22Rv1 (cell line): Measurements from ENCODE around the gene NETO2.

Source experiments
- CTCF ChIP-seq: fragments of 450-650 bp; IDR thresholded peaks from 2 replicates; pipeline ENCODE4 v1.5.1; 2017; ENCODE audit warnings: mild to moderate bottlenecking
- ZFX ChIP-seq: fragments of 450-650 bp; IDR thresholded peaks from 2 replicates; pipeline ENCODE4 v1.6.1; 2017; ENCODE audit warnings: antibody characterized with exemption, borderline replicate concordance

- TF ChIP-seq CTCF (no peak), ZFX (no peak)
Observed at GRCh38 chr16:47061204-47061603, 82.5 kb downstream of the NETO2 start.
